Hippocampal formation (tissue), 2 donors: ENCODE results near the gene CNOT8.
A peak's percentile ranks its signal among the peaks of the same experiment; 100 is the strongest.
"Not testable (repeated sequence)": the region's sequence is repeated elsewhere in the genome, so short reads cannot be mapped to it uniquely, and the experiment has no call there.

Experiments used
- DNase-seq, 2 donors: peaks; one replicate each; lab custom pipeline; 2025; lab: John Stamatoyannopoulos, UW

The CNOT8 gene

GRCh38 chr5:154858297-154858971 is at the start of gene CNOT8:
CNOT8 (plus strand) TSS chr5:154858627; CDS start chr5:154863279, 4,652 bp downstream.
- DNase-seq, result peak; percentile 96 to 98

- no peak for DNase-seq
Observed at GRCh38 chr5:154811239-154811638, 47.2 kb upstream of the CNOT8 start.

- DNase-seq, result peak; percentile 12 to 24
Observed at GRCh38 chr5:154811653-154812465, 46.6 kb upstream of the CNOT8 start.

- no peak for DNase-seq
Observed at GRCh38 chr5:154813158-154813557, 45.3 kb upstream of the CNOT8 start.

GRCh38 chr5:154813736-154814135 is 44.7 kb upstream of the CNOT8 start:
- DNase-seq, result no peak

GRCh38 chr5:154815025-154815424 is 43.4 kb upstream of the CNOT8 start:
- DNase-seq, result no peak

GRCh38 chr5:154815684-154816247 is 42.7 kb upstream of the CNOT8 start:
- no peak for DNase-seq

- no peak for DNase-seq
Observed at GRCh38 chr5:154816891-154817492, 41.4 kb upstream of the CNOT8 start.

GRCh38 chr5:154817815-154818214 is 40.6 kb upstream of the CNOT8 start:
- DNase-seq, result no peak

- no peak for DNase-seq
Observed at GRCh38 chr5:154818471-154819116, 39.8 kb upstream of the CNOT8 start.

- DNase-seq, result no peak
Observed at GRCh38 chr5:154819546-154819945, 38.9 kb upstream of the CNOT8 start.

- DNase-seq, result no peak
Observed at GRCh38 chr5:154820383-154820782, 38.0 kb upstream of the CNOT8 start.

- DNase-seq, result not testable (repeated sequence)
Observed at GRCh38 chr5:154822896-154823295, 35.5 kb upstream of the CNOT8 start.

GRCh38 chr5:154823605-154824004 is 34.8 kb upstream of the CNOT8 start:
- no peak for DNase-seq

- no peak for DNase-seq
Observed at GRCh38 chr5:154824070-154824469, 34.4 kb upstream of the CNOT8 start.

- no peak for DNase-seq
Observed at GRCh38 chr5:154829181-154829588, 29.2 kb upstream of the CNOT8 start.

GRCh38 chr5:154829589-154830218 is 28.7 kb upstream of the CNOT8 start:
- no peak for DNase-seq

GRCh38 chr5:154830219-154830595 is 28.2 kb upstream of the CNOT8 start:
- no peak for DNase-seq

GRCh38 chr5:154830596-154830995 is 27.8 kb upstream of the CNOT8 start:
- DNase-seq, result no peak

GRCh38 chr5:154831451-154831850 is 27.0 kb upstream of the CNOT8 start:
- DNase-seq, result no peak

- DNase-seq, result not testable (repeated sequence)
Observed at GRCh38 chr5:154832804-154833203, 25.6 kb upstream of the CNOT8 start.

GRCh38 chr5:154834053-154834452 is 24.4 kb upstream of the CNOT8 start:
- no peak for DNase-seq
